CD4-positive, alpha-beta T cell treated with Interleukin-4 for 4 hours (primary cell): ENCODE measurements around the gene TRIM17.

ENCODE experiments used
- DNase-seq: peaks from one replicate; pipeline ENCODE4 v3.0.0-alpha.2; 2020

The TRIM17 gene

DNA sequence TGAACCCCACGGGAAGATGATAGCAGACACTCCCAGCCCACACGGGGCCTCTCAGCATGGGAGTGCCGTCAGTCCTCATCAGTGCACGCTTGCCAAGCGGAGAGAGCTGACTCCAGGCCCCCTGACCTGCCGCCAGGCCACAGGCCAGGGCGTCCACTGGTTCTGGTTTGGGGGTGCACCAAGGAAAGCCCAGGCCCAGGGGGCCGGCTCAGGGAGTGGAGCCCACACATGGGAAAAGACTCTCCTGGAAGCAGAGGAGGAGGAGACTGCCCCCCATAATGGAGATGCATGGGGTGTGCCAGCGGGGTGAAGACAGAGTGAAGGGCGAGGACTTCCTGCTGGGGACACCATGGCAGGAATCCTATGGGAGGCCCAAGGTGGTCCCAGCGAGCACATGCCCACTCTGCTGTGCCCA, 16.4 kb downstream of the TRIM17 start:
- no peak for DNase-seq

DNA sequence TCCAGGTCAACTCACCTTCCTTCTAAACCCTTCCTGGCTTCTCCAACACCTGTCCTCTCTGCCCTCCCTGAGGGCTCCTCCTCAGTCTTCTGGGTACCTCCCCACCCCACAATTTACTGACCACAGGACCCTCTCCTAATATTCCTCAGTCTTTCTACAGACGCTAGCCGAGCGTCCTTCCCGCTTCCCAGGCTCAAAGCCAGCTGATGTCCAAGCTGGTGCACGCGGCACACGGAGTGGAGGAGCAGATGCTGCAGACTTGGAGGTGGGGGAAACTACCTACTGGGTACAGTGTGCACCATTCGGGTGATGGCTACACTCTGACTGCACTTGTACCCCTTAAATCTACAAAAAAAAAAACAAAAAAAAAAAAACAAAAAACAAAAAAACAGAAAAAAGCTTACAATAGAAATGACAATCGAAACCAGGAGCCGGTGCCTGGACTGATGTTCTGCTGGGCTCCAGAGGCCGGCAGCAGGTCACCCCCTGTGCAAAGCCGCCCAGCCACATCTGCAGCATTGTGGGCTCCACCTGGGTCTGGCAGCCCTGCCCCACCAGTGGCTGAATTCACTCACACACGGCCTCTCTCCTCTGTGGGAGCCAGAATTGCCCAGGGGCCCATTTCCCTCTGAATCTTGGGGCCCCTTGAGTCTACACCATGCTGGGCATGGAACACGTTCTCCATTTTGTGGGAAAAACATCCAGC, 17.0 kb downstream of the TRIM17 start:
- DNase-seq: no peak

DNA sequence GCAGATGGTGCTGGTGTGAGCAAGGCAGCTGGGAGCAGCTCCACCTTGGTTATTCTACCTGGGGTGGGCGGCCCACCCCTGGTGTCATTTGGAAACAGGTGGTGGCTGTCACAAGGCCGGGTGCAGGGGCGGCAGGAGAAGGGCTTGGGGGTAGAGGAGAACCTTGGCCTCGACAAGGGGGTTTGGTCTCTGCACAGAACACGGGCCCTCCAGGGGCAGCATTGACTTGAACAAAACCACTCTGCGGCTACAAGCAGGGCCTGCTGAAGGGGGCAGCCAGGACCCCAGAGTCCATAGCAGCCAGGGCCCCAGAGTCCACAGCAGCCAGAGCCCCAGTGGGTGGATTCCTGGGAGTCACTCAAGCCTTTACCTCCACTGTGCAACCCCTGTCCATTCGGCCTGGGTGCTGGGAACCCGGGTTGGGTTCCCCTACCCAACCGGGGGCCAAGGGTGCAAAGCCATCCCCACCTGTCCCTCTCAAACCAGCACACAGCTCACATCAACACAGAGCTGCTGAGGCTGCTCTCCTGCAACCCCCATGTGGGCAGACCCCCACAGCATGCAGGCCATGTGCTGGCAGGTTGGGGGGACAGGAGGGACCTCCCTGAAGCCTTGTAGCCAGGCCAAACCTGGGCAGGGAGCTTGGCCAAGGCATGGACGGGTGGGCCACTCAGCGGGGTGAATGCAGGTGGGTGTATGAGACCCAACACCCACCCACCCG, 17.8 kb downstream of the TRIM17 start:
- no peak for DNase-seq

DNA sequence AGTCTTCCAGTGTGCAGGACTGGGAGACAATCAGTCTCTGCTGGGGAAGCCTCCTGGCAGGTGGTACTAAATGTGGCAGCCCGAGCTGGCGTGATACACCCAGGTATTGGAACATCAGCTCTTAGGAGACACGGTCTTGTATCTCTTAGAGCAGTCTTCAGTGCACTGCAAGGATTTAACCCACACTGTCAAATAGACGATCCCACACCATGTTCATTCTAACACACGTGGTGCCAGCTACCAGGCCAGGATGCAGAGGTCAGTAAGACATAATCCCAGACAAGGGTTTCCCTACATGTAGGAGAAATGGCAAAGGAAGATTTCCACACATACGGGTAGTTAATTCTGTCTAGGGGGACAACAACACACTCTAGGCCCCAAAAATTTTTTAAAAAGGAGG, 18.7 kb downstream of the TRIM17 start:
- no peak for DNase-seq

DNA sequence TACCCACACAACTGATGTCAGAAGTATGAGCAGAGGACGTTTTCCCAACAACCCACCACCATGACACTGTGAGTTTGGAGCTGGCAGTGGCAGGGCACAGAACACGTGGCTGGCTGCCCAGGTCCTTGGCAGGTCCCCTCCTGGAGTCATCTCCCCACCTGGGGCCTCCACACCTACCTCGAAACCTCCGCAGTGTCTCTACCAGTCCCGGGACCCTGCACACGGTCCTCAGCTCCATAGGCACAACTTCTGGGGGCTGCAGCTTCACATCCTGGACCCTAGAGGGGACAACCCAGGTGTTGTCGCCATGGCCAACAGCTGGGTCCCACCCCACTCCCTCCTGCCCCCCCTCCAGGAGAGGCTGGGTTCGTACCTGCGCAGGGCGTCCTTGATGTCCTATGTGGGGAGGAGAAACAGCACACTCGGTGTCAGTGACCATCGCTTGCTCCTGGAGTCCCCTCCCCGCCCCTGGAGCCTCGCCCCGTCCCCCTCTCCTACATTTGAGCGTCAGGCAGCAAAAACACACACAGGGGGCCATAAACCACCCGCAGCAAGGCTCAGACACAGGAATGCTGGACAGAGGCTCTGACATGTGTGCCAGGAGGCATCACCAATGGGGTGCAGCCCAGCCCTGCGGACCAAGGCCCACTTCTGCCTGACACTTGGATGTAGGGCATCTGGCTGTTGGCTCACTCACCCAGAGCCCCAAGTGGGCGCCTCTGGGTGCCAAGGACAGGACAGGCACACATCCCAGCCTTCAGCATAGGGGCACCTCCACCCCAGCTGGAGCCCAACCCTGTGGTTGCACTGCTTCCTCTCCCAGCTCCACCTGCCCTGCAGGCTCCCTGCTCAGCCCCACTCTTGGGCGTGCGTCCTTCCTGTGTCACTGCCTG, 19.6 kb downstream of the TRIM17 start:
- DNase-seq: no peak

DNA sequence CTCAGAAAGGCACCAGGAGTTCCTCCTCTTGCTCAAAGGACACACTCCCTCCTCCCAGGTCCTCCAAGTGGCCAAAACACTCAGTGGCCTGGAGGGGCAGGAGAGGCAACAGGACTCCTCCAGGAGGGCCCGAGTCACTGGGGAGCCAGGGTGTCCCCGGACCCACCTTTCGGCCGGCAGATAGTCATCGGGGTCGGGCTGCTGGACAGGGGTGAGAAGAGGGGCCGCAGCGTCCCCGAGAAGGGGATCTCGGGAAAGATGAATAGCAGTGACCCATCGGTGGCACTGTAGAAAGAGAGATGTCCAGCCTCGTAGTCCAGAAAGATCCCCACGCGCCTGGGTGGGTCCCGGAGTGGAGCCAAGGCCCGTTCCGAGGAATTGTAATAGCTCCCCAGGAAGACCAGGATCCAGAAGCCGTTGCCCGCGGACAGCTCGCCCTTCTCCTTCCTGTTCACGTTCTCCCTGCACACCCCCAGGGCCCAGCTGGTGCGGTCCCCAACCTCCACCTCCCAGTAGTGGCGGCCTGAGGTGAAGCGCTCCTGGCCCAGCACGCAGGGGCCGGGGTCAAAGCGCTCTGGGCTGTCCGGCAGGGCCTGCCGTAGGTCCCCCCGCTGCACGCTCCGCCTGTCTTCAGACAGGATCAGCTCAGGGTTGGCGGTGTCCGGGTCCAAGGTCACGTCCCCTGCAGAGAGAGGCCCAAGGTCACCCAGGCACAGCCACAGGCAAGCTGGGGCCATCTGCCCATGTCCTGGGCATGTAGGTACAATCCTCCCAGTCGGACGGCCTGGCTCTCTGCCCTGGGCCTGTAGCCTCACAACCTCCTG, 21.9 kb downstream of the TRIM17 start:
- DNase-seq: no peak

DNA sequence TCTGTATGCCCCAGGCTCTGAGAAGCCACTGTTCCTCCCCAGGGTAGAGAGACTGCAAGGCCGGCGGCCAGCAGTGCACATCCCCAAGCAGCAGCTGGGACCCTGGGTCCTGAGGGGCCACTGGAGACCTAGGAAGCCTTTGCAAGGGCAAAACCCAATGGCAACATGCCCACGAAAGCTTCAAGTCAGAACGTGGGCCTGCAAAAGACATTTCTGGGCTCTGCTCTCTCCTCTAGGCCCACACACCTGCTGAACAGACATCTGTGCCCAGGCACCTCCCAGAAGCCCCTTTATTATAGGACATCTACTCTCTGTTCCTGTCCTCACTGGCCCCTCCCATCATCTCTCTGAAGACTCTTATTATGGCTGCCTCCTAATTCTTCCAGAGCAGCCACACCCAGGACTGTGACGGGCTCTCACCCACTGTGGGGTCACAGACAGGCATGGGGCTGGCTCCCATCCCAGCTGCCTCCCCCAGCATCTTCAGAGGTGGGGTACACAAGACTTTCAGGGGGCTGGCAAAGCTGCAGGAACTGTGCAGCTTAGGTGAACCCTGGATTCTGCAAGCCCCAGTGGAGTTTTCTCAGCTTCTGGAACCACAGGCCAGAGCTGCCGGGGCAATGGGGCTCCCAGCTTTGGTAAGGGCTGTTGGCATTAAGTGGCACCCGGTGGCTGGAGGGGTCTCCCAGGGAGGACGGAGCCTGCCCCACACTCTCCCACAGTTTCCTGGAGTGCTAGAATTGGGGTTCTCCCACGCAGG, 22.7 kb downstream of the TRIM17 start:
- DNase-seq: no peak

DNA sequence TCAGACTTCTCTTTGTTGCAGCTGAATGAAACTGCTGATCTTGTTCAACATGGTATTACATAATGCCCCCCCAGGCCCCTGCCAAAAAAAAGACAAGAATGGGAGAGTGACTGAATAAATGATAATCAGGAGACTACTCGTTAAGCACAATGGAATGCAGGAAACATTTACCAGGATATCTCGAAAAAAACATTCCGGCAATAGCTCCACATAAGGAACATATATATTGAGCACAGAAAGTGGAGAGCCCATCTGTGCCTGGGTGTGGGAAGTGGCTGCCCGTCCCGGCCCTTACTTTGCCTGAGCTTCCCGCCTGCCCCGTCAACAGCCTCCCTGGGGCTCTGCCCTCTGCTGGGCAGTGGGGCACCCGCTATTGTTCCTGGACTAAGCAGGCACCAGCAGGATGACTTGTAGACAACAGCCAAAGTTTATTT, 23.4 kb downstream of the TRIM17 start:
- no peak for DNase-seq

DNA sequence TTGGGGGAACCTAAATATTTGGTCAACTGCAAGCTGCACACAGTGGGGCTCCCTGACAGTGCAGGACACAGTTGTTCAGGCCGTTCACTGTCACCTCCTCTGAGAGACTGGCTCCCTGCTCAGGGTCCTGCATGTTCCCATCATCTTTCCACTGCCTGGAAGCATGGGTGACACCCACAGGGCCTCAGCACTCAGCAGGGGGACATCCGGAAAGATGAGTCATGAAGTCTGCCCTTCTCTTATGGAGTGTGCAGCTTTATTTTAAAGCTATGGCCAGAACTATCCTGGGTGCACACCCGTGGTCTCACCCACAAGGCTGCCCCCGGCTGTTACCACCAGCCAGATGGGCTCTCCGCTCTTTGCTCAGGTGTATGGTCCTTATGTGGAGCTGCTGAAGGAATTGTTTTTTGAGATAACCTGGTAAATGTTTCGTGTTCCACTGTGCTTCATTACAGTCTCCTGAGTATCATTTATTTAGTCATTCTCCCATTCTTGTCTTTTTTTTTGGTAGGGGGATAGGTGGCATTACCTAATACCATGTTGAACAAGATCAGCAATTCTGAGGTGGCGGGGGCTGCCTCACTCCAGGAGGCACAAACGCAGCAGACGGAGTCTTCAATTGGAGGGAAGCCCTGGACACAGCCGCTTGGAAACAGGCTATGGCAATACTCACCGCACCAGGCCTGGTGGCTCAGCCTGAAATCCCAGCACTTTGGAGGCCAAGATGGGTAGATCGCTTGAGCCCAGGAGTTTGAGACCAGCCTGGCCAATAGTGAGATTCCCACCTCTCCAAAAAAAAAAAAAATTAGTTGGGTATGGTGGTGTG, 24.3 kb downstream of the TRIM17 start:
- no peak for DNase-seq

DNA sequence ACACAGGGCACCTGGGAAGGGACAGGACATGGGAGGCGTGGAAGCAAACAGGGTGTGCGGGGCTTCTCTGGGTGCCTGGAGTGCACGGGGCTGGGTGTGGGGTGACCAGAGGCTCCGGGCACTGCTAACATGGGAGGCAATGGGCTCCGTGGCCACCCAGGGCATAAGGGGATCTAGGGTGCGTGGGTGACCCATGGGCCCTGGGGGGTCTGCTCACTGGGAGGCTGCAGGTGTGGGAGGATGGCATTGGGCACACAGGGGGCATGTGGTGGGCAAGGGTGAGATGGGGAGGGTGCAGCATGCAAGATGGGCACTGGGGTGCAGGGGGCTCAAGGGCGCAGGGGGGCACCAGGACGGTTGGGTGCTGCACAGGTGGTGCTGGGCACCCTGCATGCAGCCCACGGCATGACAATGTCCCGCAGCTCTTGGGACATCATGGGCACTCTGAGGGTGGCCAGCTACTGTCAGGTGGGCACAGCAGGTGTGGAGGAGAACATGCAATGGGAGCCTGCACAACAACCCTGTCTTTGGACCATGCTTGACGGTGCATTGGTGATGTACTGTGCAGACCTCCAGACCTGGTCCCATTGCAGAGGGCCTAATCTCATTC, 25.1 kb downstream of the TRIM17 start:
- DNase-seq: no peak

DNA sequence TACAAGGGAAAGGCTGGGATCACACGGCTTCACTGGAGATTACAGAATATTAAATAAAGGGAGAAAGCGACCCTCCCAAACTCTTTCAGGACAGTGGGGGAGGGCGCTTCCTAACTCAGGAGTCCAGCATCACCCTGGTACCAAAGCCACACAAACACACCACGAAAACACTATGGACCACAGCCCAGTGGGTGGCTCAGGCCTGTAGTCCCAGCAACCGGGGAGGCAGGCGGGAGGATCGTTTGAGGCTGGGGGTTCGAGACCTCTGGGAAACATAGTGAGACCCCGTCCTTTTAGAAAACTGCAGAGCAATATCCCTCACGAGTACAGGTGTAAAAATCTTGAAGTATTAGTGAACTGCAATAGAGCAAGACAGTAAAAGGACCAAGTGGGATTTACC, 26.0 kb downstream of the TRIM17 start:
- no peak for DNase-seq

DNA sequence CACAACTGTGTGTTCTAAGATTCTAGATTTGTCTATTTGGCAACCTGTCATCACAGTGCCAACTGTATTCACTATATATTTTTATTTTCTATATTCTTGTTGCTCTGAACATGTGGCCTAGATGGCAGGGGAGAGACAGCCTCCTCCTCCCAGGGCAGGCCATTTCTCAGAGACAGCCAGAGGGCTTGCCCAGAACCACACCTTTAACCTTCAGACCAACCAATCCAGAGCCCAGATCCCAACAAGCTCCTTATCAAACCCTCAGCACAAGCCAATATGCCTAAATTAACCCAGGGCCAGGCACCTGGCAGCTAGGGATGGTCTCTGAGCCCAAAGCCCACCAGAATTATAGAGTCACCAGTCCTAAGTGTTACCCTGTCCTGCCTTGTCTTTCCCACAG, 29.3 kb downstream of the TRIM17 start:
- no peak for DNase-seq

DNA sequence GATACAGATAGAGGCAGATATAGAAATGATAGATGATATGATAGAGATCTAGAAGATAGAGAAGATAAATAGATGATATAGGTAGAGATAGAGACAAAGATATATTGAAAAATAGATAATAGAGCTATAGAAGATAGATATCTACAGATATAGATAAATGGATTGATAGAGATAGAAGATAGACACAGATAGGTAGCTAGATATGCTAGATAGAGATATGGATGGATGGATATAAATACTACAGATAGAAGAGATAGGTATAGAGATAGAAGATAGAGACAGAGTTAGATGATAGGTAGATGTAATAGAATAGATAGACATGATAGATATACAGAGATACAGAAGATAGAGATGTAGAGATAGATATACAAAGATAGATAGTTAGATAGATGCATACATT, 31.4 kb downstream of the TRIM17 start:
- DNase-seq: no peak

DNA sequence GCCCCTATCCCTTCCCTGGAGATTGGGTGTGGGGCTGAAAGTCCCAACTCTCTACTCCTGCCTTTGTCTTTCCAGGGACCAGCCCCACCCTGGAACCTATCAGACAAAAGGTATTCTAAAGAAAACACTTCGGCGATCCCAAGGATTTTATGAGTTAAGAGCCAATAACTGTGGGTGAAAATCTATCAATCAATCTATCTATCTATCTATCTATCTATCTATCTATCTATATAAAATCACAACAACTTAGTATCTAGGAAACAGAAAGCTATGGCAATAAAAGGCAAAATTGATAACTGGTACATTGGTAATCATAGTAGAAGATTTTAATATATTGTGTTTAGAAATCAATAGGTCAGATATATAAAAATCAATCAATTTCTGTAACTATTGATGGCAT, 32.9 kb downstream of the TRIM17 start:
- no peak for DNase-seq

DNA sequence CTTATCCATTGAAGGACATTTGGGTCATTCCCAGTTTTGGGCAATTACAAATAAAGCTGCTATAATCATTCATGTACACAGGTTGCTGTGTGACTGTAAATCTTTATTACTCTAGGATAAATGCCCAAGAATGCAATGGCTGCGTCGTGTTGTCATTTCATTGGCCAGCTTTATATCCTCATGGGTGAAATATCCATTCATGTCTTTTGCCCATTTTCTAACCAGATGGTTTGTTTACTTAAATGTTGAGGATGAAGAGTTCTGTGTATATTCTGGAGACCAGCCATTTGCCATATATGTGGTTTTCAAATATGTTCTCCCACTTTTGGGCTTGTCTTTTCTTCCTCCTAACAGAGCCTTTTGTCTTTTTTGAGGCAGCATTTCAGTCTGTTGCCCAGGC, 35.3 kb downstream of the TRIM17 start:
- DNase-seq: no peak

DNA sequence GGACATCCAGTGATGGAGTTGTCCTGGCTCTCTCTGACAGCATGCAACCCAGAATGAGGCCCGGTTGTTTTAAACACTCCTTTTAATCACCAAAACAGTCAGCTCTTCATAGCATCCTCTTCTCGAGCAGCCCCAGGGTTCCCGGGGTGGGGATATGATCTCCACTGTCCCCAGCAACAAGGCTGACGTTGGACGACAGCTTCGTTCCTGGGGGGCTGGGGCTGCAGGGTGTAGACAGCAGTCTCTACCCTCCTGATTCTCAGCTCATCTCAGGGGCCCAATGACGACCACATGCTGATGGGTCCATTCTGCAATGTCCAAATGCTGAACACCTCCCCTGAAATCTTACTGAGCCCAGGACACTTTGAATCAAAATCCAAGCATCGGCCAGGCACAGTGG, 37.0 kb downstream of the TRIM17 start:
- DNase-seq: no peak

DNA sequence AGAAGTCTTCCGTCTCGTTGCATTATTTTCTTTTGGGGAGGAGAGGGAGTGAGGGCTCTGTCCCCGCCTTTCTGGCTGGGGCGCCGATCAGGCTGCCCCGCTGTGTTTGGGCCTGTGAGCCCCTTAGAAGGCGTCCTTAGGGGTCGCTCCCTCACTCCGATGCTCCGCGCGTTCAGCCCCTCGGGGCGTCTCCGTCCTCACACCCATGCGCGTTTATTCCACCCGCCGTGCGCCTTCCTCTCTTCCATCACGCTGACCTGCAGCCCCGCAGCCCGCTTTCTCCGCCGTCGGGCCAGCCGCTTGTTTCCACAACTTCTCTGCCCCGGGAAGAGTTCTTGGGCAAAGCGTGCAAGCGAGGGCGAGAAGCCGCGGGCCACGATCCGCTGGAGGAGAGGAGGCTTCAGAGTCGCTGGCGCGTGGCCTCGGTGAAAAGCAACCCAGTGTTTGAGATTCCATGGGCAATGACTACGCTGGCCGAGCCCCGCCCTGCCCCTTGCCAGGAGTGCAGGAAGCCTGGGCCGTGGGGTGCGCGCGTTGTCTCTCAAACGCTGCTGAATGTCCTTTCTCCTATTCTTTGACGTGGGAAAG, 37.7 kb downstream of the TRIM17 start:
- DNase-seq: no peak

DNA sequence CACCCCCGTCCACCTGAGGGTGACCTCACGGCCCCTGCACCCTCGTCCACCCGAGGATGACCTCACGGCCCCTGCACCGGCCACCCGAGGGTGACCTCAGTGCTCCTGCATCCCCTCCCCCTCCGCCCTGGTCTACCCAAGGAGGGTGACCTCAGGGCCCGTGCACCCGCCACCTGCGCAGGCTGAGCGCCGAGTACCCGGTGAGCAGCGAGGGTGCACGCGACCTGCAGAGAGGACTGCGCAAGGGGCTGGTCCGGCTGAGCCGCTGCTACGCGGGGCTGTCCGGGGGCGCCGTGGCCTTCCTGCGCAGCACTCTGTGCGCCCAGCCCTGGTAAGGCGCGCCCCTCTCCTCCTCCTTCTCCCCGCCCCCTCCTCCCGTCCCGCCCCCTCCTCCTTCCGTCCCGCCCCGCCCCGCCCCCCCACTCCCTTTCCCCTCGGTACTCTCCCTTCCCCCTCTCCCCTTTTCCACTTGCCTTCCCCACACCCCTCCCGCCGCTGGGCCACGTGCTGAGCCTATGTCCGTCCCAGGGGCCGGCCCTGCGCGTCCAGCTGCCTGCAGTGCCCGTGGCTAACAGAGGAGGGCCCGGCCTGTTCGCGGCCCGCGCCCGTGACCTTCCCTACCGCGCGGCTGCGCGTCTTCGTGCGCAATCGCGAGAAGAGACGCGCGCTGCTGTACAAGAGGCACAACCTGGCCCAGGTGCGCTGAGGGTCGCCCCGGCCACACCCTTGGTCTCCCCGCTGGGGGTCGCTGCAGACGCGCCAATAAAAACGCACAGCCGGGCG, 38.4 kb downstream of the TRIM17 start:
- peak; percentile 44 for DNase-seq

DNA sequence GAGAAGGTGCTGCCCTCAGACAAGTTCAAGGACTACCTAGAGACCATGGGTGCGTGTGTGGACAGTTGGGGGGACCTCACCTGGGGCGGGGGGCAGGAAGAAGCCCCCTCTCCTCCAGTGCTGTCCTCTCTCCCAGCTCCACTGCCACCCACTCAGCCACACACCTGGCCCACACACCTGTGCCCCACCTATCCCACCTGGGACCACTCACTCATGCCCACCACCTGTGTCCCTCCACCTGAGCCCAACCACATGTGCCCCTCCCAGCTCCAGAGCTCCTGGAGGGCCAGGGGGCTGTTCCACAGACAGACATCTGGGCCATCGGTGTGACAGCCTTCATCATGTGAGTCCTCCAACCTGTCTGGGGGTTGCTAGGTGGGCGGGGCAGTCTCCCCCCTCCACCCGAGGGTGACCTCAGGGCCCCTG, 39.0 kb downstream of the TRIM17 start:
- DNase-seq: no peak
